ENCODE measurements around the gene PPP4C. TPM values are rescaled to one million over a fixed set of nuclear protein-coding genes. Genes with fewer than 3 reads are reported as not detected.

The PPP4C gene
- total and polyA plus RNA-seq, 2 of the 8 experiments (the other 6 are each of a cell fraction or from before 2014, with no cell fraction given): 148 to 298 TPM

- no peak for TF ChIP-seq POLR2A (IDR thresholded peaks at IDR 0.05; ENCODE audit: control extremely low read depth in 1 of 2, low read depth in 2 of 2, low read length in 2 of 2)
- no peak for TF ChIP-seq CHD2 (IDR thresholded peaks at IDR 0.05; ENCODE audit: low read length)
Observed at GRCh38 chr16:30066761-30067583, 8.8 kb upstream of the PPP4C start (continued).
